Stimulated activated CD8-positive, alpha-beta memory T cell treated with anti-CD3 and anti-CD28 coated beads, Interleukin-7, amount 100 ng/mL, for 1 hour (primary cell): ENCODE results near the gene FGD5.

ENCODE experiments used
- DNase-seq, 2 donors: peaks; one replicate each; pipeline ENCODE4 v3.0.0-alpha.2; 2020; ENCODE audit warnings: low read depth in 2 of 2

The FGD5 gene

GRCh38 chr3:14818804-14819500 is at the start of gene FGD5:
TSS of gene FGD5 (plus strand) at chr3:14818962. CDS start at chr3:14819072, 110 bp downstream.
- DNase-seq: no peak

GRCh38 chr3:14769544-14770325 is 49.0 kb upstream of the FGD5 start:
- no peak for DNase-seq

GRCh38 chr3:14770591-14770990 is 48.2 kb upstream of the FGD5 start:
- DNase-seq: no peak

DNA sequence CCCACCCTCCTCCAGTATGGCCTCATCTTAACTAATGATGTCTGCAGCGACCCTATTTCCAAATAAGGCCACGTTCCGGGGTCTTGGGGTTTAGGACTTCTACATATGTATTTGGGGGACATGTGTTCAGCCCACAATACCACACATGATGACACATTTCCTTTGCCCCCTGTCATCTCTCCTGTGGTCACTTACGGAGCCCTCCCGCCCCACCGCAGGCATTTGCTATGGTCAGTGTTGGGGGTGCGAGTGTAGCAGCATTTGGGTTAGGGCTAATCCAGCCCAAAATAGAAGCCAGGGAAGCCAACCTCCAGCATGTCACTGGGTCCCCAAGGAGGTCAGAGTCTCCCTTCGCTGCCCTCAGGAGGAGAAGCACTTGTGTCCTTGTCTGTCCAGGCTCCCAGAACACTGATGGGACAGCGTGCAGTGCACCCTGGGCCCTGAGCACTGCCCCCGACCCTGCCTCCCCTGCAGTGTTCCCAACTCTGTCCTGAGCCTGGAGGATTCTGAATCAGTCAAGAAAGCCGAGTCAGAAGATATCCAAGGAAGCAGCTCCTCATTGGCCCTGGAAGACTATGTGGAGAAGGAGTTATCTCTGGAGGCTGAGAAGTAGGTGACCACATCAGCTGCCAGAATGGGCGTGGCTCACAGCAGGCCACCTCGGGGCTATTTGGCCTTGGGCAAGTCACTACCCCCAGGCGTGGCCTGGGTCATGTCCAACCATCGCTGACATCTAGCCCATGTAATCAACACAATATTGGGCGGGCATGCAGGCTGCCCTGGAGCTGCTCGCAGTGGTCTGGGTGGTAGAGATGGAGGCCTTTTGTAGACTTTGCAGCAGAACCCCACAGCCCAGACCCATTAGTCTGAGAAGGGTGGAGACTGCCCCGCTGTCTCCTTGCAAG is 46.9 kb upstream of the FGD5 start:
- no peak for DNase-seq

GRCh38 chr3:14772533-14773138 is 46.1 kb upstream of the FGD5 start:
- no peak for DNase-seq

- no peak for DNase-seq
Observed at GRCh38 chr3:14773281-14773680, 45.5 kb upstream of the FGD5 start.

GRCh38 chr3:14773691-14774128 is 45.1 kb upstream of the FGD5 start:
- DNase-seq: no peak

DNA sequence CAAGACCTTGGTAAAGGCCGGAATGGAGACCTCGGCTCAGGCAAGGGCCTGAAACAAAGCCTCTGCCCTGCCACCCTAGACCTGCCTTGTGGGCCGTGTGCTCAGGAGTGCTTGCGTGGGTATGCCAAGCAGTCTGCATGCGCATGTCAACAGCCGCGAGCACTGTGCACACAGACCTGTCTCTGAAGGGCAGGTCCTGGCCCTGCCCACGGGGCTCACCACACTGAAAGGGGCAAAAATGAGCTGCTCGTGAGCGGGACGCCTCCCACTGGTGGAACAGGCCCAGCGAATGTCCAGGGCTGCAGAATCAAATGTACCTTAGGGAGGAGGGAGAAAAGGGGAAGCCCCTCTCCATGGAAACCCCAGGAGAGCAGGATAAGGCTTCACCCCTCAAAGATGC is 44.3 kb upstream of the FGD5 start:
- DNase-seq: no peak

- DNase-seq: no peak
Observed at GRCh38 chr3:14775011-14775410, 43.8 kb upstream of the FGD5 start.

- DNase-seq: no peak
Observed at GRCh38 chr3:14775563-14775962, 43.2 kb upstream of the FGD5 start.

DNA sequence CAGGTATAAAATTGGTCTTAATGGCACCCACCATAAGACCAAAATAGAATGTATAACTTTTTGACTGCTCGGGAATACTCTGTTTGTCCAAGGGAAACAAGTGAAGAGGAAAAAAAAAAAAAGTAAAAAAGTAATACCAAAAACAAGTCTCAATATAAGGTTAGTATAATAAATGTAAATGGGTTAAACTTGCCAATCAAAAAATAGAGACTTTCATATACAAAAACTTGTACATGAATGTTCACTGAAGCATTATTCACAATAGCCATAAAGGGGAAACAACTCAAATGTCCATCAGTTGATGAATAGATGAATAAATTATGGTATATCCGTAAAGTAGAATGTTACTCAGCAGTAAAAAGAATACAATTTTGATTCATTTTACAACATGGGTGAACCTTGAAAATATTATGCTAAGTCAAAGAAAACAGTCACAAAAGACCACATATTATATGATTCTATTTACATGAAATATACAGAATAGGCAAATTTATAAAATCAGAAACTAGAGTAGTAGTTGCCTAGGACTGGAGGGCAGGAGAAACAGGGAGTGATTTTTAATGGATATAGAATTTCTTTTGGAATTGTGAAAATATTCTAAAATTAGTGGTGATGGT is 39.6 kb upstream of the FGD5 start:
- no peak for DNase-seq

DNA sequence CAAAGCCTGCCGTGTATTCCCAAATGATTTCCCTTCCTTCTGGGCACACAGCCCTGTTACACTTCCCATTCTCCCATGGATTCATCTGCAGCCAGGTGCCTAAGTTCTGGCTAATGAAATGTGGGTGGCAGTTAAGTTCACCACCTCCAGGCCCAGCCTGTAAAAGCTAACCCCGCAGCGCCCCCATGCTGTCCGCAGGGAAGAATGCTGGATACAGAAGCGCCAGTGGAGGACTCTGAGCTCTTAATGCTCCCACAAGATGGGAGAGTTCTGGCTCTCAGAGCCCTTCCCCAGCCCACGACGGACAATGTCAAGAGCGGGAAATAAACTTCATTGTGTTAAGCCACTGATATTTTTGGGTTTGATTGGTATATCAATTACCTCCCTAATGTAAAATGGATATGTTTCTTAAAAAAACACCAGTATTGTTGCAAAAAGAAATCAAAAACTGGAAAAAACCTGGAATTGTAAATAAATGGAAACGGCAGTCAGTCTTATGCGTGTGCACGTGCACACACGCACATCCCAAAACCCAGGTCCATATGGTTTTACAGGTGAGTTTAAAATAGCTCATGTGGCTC is 37.7 kb upstream of the FGD5 start:
- no peak for DNase-seq

- DNase-seq: no peak
Observed at GRCh38 chr3:14783480-14784086, 35.2 kb upstream of the FGD5 start.

DNA sequence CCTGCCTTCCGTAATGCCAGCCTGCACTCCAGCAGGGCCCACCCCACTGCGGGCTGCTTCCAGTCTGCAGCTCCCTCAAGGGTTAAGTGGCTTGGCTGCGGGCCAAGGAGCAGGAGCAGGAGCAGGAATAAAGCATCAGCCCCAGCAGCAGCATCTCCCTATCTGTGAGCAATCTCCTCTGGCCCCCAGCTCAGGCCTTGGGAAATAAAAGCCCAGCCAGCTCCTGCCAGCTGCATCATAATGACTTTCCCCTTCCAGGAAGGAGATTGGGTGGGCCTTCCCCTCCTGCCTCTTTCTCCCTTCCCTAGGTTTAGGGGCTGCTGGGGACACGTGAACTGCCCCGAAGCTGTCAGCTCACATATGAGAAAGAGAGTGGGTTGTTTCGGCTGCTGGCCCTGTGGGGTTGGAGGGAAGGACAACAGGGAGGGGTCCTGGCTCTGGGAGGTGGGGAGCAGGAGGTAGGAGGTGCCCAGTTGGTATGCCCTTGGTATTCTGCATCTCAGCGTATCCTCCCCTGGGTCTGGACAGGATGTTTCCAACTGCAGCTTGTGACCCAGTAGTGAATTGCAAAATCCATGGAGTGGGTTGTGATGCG is 34.6 kb upstream of the FGD5 start:
- DNase-seq: no peak

- no peak for DNase-seq
Observed at GRCh38 chr3:14785207-14786155, 33.3 kb upstream of the FGD5 start.

GRCh38 chr3:14786369-14786768 is 32.4 kb upstream of the FGD5 start:
- no peak for DNase-seq

- DNase-seq: no peak
Observed at GRCh38 chr3:14787630-14788029, 31.1 kb upstream of the FGD5 start.

- DNase-seq: no peak
Observed at GRCh38 chr3:14788644-14789043, 30.1 kb upstream of the FGD5 start.

GRCh38 chr3:14789221-14789620 is 29.5 kb upstream of the FGD5 start:
- DNase-seq: no peak
